HepG2 (cell line): Measurements from ENCODE around the gene PCDHB3.

Source experiments
- BCL3 ChIP-seq: sonication (generic); formaldehyde crosslinking; IDR thresholded peaks from 2 replicates; pipeline ENCODE4 v1.5.1; 2020; ENCODE audit warnings: mild to moderate bottlenecking, missing genetic modification reagents, moderate library complexity
- CBX5 ChIP-seq: sonication (generic); formaldehyde crosslinking; IDR thresholded peaks from 2 replicates; pipeline ENCODE4 v1.4.0; 2020; ENCODE audit warnings: missing genetic modification reagents, borderline replicate concordance
- CTCF ChIP-seq: sonication (generic); formaldehyde crosslinking; IDR thresholded peaks from 2 replicates; pipeline ENCODE4 v1.5.0; 2020; ENCODE audit warnings: mild to moderate bottlenecking, missing genetic modification reagents, moderate library complexity
- EED ChIP-seq: sonication (generic); formaldehyde crosslinking; IDR thresholded peaks from 2 replicates; pipeline ENCODE4 v1.5.0; 2020; ENCODE audit warnings: mild to moderate bottlenecking, missing genetic modification reagents
- HCFC1 ChIP-seq: fragments of 150-350 bp; IDR thresholded peaks from 2 replicates; pipeline ENCODE4 v1.6.1; 2014; ENCODE audit warnings: low read depth, low read length
- MAFG ChIP-seq: sonication (generic); formaldehyde crosslinking; IDR thresholded peaks from 2 replicates; pipeline ENCODE4 v1.5.1; 2020; ENCODE audit warnings: mild to moderate bottlenecking, missing genetic modification reagents
- POLR2AphosphoS2 ChIP-seq: IDR thresholded peaks from 2 replicates; pipeline ENCODE4 v1.6.1; 2011; ENCODE audit warnings: low read depth, low read length, improper control_type of control experiment
- TCF7L2 ChIP-seq: IDR thresholded peaks from 2 replicates; pipeline ENCODE4 v1.6.1; 2011; ENCODE audit warnings: mild to moderate bottlenecking, low read depth, low read length, moderate library complexity
- ZFP41 ChIP-seq: sonication (generic); formaldehyde crosslinking; IDR thresholded peaks from 2 replicates; pipeline ENCODE4 v1.4.0; 2020; ENCODE audit warnings: mild to moderate bottlenecking, missing genetic modification reagents, borderline replicate concordance
- ZHX2 ChIP-seq, 2 experiments: sonication (generic) in 1 of 2; formaldehyde crosslinking in 1 of 2; IDR thresholded peaks; 2 replicates each; pipeline versions ENCODE4 v1.6.1 to v1.9.0; 2014 to 2022; ENCODE audit warnings: antibody characterized with exemption in 1 of 2, borderline replicate concordance in 1 of 2, inconsistent platforms in 1 of 2, low read depth in 1 of 2, missing genetic modification reagents in 1 of 2

GRCh38 chr5:141082228-141082627, 18.0 kb upstream of the PCDHB3 start:
- TF ChIP-seq BCL3 (CRISPR knock-in tag) (no peak), MAFG (CRISPR knock-in tag) (no peak), POLR2AphosphoS2 (no peak), TCF7L2 (no peak), CBX5 (CRISPR knock-in tag) (no peak), ZFP41 (CRISPR knock-in tag) (no peak), ZHX2 (IDR thresholded peaks at IDR 0.05; ENCODE audit: low read depth) (no peak), ZHX2 (CRISPR knock-in tag; IDR thresholded peaks at IDR 0.05; ENCODE audit: borderline replicate concordance) (no peak), CTCF (CRISPR knock-in tag) (no peak), EED (no peak), HCFC1 (no peak)
